Uterus (tissue), 4 donors: Measurements from ENCODE around the gene EGLN2. TPM values are rescaled to one million over a fixed set of nuclear protein-coding genes. Genes with fewer than 3 reads are reported as not detected.
"Not testable (repeated sequence)": the region's sequence is repeated elsewhere in the genome, so short reads cannot be mapped to it uniquely, and the experiment has no call there.

Experiments used
- DNase-seq, 2 donors: peaks; one replicate each; pipeline ENCODE4 v3.0.0-alpha.2; 2019 to 2020
- H3K27ac ChIP-seq, 2 donors: fragments of 200-600 bp; sonication (generic); 1 replicate in 1 of 2; 2 replicates in 1 of 2; pipeline ENCODE4 v1.5.1; 2016 to 2018
- H3K27me3 ChIP-seq, 2 donors: fragments of 200-600 bp; sonication (generic); one replicate each; pipeline ENCODE4 v1.5.1; 2018 to 2019; ENCODE audit warnings: control low read depth in 1 of 2
- H3K36me3 ChIP-seq, 2 donors: fragments of 200-600 bp; sonication (generic); one replicate each; pipeline ENCODE4 v1.5.1; 2019; ENCODE audit warnings: control low read depth in 1 of 2
- H3K4me1 ChIP-seq, 2 donors: fragments of 200-600 bp; sonication (generic); one replicate each; pipeline ENCODE4 v1.5.1; 2018 to 2019; ENCODE audit warnings: control low read depth in 1 of 2
- H3K4me3 ChIP-seq, 2 donors: fragments of 200-600 bp; sonication (generic); 1 replicate in 1 of 2; 2 replicates in 1 of 2; pipeline ENCODE4 v1.5.1; 2018 to 2019; ENCODE audit warnings: mild to moderate bottlenecking in 1 of 2
- H3K9me3 ChIP-seq, 2 donors: fragments of 200-600 bp; sonication (generic); one replicate each; pipeline ENCODE4 v1.5.1; 2019; ENCODE audit warnings: control low read depth in 1 of 2
- CTCF ChIP-seq, 4 experiments: fragments of 200-600 bp in 2 of 4; fragments of 450-650 bp in 2 of 4; sonication (generic) in 2 of 4; IDR thresholded peaks; one replicate each; pipeline ENCODE4 v1.5.1; 2016 to 2019; ENCODE audit warnings: antibody characterized with exemption in 4 of 4, mild to moderate bottlenecking in 2 of 4, moderate library complexity in 1 of 4
- POLR2A ChIP-seq, 2 donors: fragments of 450-650 bp; IDR thresholded peaks; one replicate each; pipeline ENCODE4 v1.6.1; 2016; ENCODE audit warnings: antibody characterized with exemption in 2 of 2, mild to moderate bottlenecking in 1 of 2, moderate library complexity in 1 of 2
- intact Hi-C: fragments of 100-400 bp; cut with DNase I; formaldehyde crosslinking; loops from one replicate; pipeline ENCODE4 v1.15.1; 2023; ENCODE audit warnings: low total_unique reads
- total RNA-seq, 4 donors: library from RNA; depleted of rRNA in 3 of 4; stranded (reverse); fragments of >200 nt in 3 of 4; gene quantifications; one replicate each; pipeline versions ENCODE4 v1.1.0 to v1.2.4, GENCODE V29; 2014 to 2023
- donor health status: DM: yes; HTN: yes; CAD: no.

Gene EGLN2
- total RNA-seq, 4 donors from 2014 or later, result 33.2 to 164 (median 78.1) TPM

GRCh38 chr19:40827386-40828247, 28.6 kb downstream of the EGLN2 start:
- TF ChIP-seq CTCF (IDR thresholded peaks at IDR 0.05), result no peak
- no peak for TF ChIP-seq POLR2A (IDR thresholded peaks at IDR 0.05)
- Histone ChIP-seq H3K36me3 (no peaks in the 10 kb centered on the region), H3K4me1 (no peaks in the 10 kb centered on the region), H3K27me3 (no peaks in the 10 kb centered on the region), H3K4me3 (no peak overlapping the region), H3K9me3 (no peaks in the 10 kb centered on the region), H3K27ac (no peak overlapping the region)
- intact Hi-C loops, result no loop called here
- peak in 1 of 2 donors; percentile 13 for DNase-seq

GRCh38 chr19:40829205-40829604, 30.2 kb downstream of the EGLN2 start:
- Histone ChIP-seq H3K27me3 (no peaks in the 10 kb centered on the region), H3K9me3 (no peaks in the 10 kb centered on the region), H3K4me1 (no peaks in the 10 kb centered on the region), H3K36me3 (no peaks in the 10 kb centered on the region), H3K27ac (no peak overlapping the region), H3K4me3 (no peak overlapping the region)
- intact Hi-C loops, result no loop called here
- TF ChIP-seq CTCF (IDR thresholded peaks at IDR 0.05), result no peak
- TF ChIP-seq POLR2A (IDR thresholded peaks at IDR 0.05), result no peak
- no peak for DNase-seq

GRCh38 chr19:40830741-40831140, 31.8 kb downstream of the EGLN2 start:
- peak overlapping the region in 1 of 2 donors; percentile 75 for H3K27ac ChIP-seq
- H3K4me3 ChIP-seq, H3K27me3 ChIP-seq, H3K4me1 ChIP-seq, DNase-seq, intact Hi-C loops, H3K36me3 ChIP-seq, H3K9me3 ChIP-seq: not testable (repeated sequence)

GRCh38 chr19:40831502-40832430, 32.8 kb downstream of the EGLN2 start:
- DNase-seq, result peak in 1 of 2 donors; percentile 67
- Histone ChIP-seq H3K27me3 (no peaks in the 10 kb centered on the region), H3K36me3 (no peaks in the 10 kb centered on the region), H3K27ac (peak overlapping the region; percentile 75 to 76), H3K4me1 (no peaks in the 10 kb centered on the region), H3K9me3 (no peaks in the 10 kb centered on the region), H3K4me3 (no peak overlapping the region)
- TF ChIP-seq CTCF (IDR thresholded peaks at IDR 0.05) (no peak), POLR2A (IDR thresholded peaks at IDR 0.05) (no peak)
- intact Hi-C loops, result no loop called here

GRCh38 chr19:40832431-40832790, 33.4 kb downstream of the EGLN2 start:
- H3K4me1 ChIP-seq, intact Hi-C loops: not testable (repeated sequence)
- H3K27ac ChIP-seq, result peak overlapping the region; percentile 75 to 76

GRCh38 chr19:40833728-40834533, 34.9 kb downstream of the EGLN2 start:
- DNase-seq, H3K27me3 ChIP-seq, intact Hi-C loops, H3K4me3 ChIP-seq, H3K9me3 ChIP-seq, H3K4me1 ChIP-seq, H3K36me3 ChIP-seq: not testable (repeated sequence)
- H3K27ac ChIP-seq, result peak overlapping the region; percentile 47 to 57

More at GRCh38 chr19:40832431-40832790, 33.4 kb downstream of the EGLN2 start:
- H3K27me3 ChIP-seq, DNase-seq, H3K4me3 ChIP-seq, H3K36me3 ChIP-seq, H3K9me3 ChIP-seq: not testable (repeated sequence)
